Measurements from ENCODE around the gene MAPKAP1. TPM values are rescaled to one million over a fixed set of nuclear protein-coding genes. Genes with fewer than 3 reads are reported as not detected.
A peak's percentile ranks its signal among the peaks of the same experiment; 100 is the strongest.

MAPKAP1 gene
- total RNA-seq, 1 donor from 2014 or later, result 81.9 TPM

GRCh38 chr9:125638239-125639045, 68.6 kb downstream of the MAPKAP1 start:
- no peak overlapping the region for H3K4me3 ChIP-seq (ENCODE audit: low read depth, low read length)
- no peaks in the 10 kb centered on the region for H3K27me3 ChIP-seq (ENCODE audit: control insufficient read depth, insufficient read depth, low read length)
- no peak for TF ChIP-seq CTCF (IDR thresholded peaks at IDR 0.05; ENCODE audit: insufficient read depth, low read length, severe bottlenecking)
- FAIRE-seq (no peak), DNase-seq (ENCODE audit: low read depth) (no peak)
- no peaks in the 10 kb centered on the region for H3K36me3 ChIP-seq (ENCODE audit: control insufficient read depth, insufficient read depth, low read length)

GRCh38 chr9:125637241-125637640, 69.8 kb downstream of the MAPKAP1 start:
- no peak for TF ChIP-seq CTCF (IDR thresholded peaks at IDR 0.05; ENCODE audit: insufficient read depth, low read length, severe bottlenecking)
- DNase-seq (ENCODE audit: low read depth), result no peak
- Histone ChIP-seq H3K4me3 (ENCODE audit: low read depth, low read length) (no peak overlapping the region), H3K27me3 (ENCODE audit: control insufficient read depth, insufficient read depth, low read length) (no peaks in the 10 kb centered on the region), H3K36me3 (ENCODE audit: control insufficient read depth, insufficient read depth, low read length) (no peaks in the 10 kb centered on the region)
- no peak for FAIRE-seq

- Histone ChIP-seq H3K4me3 (ENCODE audit: low read depth, low read length) (no peak overlapping the region), H3K36me3 (ENCODE audit: control insufficient read depth, insufficient read depth, low read length) (no peaks in the 10 kb centered on the region)
- no peak for FAIRE-seq
These were observed 71.1 kb downstream of the MAPKAP1 start for GRCh38 chr9:125635888-125636287.

GRCh38 chr9:125634040-125634717, 72.8 kb downstream of the MAPKAP1 start:
- Histone ChIP-seq H3K4me3 (ENCODE audit: low read depth, low read length) (no peak overlapping the region), H3K36me3 (ENCODE audit: control insufficient read depth, insufficient read depth, low read length) (no peaks in the 10 kb centered on the region), H3K27me3 (ENCODE audit: control insufficient read depth, insufficient read depth, low read length) (no peaks in the 10 kb centered on the region)
- TF ChIP-seq CTCF (IDR thresholded peaks at IDR 0.05; ENCODE audit: insufficient read depth, low read length, severe bottlenecking), result no peak
- FAIRE-seq (no peak), DNase-seq (ENCODE audit: low read depth) (peak; percentile 53)

More at GRCh38 chr9:125635888-125636287, 71.1 kb downstream of the MAPKAP1 start:
- DNase-seq (ENCODE audit: low read depth), result no peak
- no peak for TF ChIP-seq CTCF (IDR thresholded peaks at IDR 0.05; ENCODE audit: insufficient read depth, low read length, severe bottlenecking)
- H3K27me3 ChIP-seq (ENCODE audit: control insufficient read depth, insufficient read depth, low read length), result no peaks in the 10 kb centered on the region

GRCh38 chr9:125633116-125633745, 73.8 kb downstream of the MAPKAP1 start:
- DNase-seq (ENCODE audit: low read depth), result no peak
- Histone ChIP-seq H3K36me3 (ENCODE audit: control insufficient read depth, insufficient read depth, low read length) (no peaks in the 10 kb centered on the region), H3K4me3 (ENCODE audit: low read depth, low read length) (no peak overlapping the region), H3K27me3 (ENCODE audit: control insufficient read depth, insufficient read depth, low read length) (no peaks in the 10 kb centered on the region)
- FAIRE-seq, result no peak
- TF ChIP-seq CTCF (IDR thresholded peaks at IDR 0.05; ENCODE audit: insufficient read depth, low read length, severe bottlenecking), result no peak
